OCI-M2 (cell line): ENCODE data around the gene PPP1R12C.

Experiments used
- DNase-seq: peaks from one replicate; lab custom pipeline; 2025; ENCODE audit not compliant: unreplicated experiment; lab: John Stamatoyannopoulos, UW

The PPP1R12C gene

DNA sequence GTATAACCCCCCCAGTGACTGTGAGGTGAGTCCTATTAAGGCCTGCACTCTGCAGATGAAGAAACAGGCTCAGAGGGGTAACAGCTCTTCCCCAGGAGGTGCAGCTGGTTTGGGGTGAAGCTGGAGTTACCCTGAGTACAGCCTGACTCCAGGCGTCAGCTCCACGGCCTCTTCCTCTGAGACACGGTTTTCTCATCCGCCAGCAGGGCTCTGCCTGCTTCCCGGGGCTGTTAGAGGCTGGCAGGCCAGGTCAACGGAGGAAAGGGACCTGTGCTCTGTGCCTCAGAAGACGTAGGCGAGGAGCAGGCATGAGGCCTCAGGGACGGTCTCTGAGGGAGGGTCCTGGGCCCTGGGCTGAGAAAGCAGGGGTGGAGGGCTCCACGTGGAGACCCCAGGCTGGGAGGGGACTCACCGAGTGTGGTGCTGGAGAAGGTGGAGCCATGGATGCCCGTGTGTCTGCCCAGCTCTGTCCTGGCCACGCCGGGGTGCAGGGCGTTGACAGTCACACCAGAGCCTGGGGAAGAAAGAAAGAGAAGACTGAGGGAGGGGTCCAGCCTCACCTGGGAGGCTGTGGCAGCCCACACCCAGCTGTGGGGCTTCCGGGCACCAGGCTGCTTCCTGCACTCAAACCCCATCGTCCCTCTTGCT lies 70.3 kb downstream of the PPP1R12C start:
- DNase-seq, result no peak

GRCh38 chr19:55044771-55045716 lies 72.4 kb downstream of the PPP1R12C start:
- DNase-seq, result no peak

DNA sequence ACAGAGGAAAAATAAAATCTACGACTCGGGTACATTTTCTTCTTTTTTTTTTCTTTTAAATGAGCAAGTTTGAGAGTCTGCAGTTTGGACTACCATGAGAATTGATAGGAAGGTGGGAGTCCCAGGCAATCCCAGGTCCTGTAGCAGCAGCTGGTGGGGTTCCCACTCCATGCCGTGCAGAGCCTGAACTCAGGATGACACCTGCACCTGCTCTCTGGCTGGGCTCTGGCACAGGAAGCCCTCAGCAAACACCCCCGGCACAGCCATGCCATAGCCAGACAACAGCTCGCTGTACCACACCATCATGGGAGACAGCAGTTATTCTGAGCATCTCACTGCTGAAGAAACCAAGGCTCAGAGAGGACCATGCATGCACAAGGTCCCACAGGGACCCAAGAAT lies 73.2 kb downstream of the PPP1R12C start:
- DNase-seq, result no peak

GRCh38 chr19:55042688-55043087 lies 74.7 kb downstream of the PPP1R12C start:
- no peak for DNase-seq

DNA sequence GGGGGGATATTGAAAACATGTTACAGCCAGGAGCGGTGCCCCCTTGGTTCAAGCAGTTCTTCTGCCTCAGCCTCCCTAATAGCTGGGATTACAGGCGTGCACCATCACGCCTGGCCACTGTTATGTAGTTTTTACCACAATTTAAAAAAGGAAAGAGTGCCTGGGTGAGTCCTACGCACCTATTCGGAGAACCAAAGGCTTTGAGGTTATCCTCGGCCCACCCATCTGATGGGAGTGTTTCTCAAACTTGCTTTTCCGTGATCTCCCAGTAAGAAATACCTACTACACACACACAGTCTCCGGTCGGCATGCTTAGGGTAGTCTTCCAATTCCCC lies 75.1 kb downstream of the PPP1R12C start:
- no peak for DNase-seq

GRCh38 chr19:55041627-55042343 lies 75.7 kb downstream of the PPP1R12C start:
- DNase-seq, result no peak

DNA sequence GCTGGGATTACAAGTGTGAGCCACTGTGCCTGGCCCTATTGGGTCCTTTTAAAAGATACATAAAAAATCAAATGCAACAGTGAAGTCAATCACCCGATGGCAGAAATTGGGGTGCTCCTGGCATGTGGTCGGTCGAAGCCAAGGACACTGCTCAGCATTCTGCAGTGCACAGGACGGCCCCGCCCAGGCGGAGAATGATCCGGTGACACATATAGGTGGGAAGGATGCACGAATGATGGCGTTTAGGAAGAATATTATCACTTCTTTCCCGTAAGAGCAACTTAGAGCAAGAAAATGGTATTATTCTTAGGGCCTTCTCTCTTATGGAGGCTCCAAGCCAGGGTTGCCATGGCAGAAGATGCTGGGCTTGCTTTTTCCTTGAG lies 76.2 kb downstream of the PPP1R12C start:
- DNase-seq, result no peak
